GM10266 (cell line): ENCODE results near the gene ZNF14.
"Not testable (repeated sequence)": the region's sequence is repeated elsewhere in the genome, so short reads cannot be mapped to it uniquely, and the experiment has no call there.

ENCODE experiments used
- DNase-seq: peaks from one replicate; pipeline ENCODE4 v3.0.0; 2012; ENCODE audit errors: extremely low spot score
- TF ChIP-seq, protein P1 (sequence below): IDR thresholded peaks from 2 replicates; pipeline ENCODE4 v1.5.1; 2012; ENCODE audit warnings: mild to moderate bottlenecking, low read depth; ENCODE audit not compliant: control insufficient read depth, insufficient read depth; ENCODE audit errors: missing control alignments

Gene ZNF14

DNA sequence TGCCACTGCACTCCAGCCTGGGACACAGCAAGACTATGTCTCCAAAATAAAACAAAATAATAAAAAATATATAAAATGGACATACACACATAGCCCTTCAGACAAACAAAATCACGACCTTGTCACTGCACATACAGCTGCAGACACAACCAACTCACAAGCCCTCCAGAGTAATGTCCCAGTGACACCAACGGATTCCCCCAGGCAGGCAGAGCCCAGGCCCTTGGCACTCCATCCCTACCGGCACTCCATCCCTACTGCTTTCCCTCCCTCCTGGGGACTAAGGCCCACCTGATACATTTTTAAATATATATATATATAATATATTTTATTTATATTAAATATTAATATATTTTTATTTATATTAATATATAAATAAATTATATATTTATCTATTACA is 45.8 kb downstream of the ZNF14 start:
- DNase-seq = no peak
- TF ChIP-seq, protein P1, sequence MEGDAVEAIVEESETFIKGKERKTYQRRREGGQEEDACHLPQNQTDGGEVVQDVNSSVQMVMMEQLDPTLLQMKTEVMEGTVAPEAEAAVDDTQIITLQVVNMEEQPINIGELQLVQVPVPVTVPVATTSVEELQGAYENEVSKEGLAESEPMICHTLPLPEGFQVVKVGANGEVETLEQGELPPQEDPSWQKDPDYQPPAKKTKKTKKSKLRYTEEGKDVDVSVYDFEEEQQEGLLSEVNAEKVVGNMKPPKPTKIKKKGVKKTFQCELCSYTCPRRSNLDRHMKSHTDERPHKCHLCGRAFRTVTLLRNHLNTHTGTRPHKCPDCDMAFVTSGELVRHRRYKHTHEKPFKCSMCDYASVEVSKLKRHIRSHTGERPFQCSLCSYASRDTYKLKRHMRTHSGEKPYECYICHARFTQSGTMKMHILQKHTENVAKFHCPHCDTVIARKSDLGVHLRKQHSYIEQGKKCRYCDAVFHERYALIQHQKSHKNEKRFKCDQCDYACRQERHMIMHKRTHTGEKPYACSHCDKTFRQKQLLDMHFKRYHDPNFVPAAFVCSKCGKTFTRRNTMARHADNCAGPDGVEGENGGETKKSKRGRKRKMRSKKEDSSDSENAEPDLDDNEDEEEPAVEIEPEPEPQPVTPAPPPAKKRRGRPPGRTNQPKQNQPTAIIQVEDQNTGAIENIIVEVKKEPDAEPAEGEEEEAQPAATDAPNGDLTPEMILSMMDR = no peak

DNA sequence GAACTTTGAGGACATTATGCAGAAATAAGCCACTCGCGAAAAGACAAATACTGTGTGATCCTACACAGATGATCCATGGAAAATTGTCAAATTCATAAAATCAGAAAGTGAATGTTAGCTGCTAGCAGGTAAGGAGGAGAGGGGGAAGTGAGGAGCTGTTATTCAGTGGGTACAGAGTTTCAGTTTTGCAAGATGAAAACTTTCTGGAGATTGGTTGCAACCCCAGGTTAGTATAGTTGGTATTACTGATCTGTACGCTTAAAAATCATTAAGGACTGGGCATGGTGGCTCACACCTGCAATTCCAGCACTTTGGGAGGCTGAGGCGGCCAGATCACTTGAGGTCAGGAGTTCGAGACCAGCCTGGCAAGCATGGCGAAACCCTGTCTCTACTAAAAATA is 46.3 kb downstream of the ZNF14 start:
- TF ChIP-seq, protein P1 = no peak
- DNase-seq = no peak

DNA sequence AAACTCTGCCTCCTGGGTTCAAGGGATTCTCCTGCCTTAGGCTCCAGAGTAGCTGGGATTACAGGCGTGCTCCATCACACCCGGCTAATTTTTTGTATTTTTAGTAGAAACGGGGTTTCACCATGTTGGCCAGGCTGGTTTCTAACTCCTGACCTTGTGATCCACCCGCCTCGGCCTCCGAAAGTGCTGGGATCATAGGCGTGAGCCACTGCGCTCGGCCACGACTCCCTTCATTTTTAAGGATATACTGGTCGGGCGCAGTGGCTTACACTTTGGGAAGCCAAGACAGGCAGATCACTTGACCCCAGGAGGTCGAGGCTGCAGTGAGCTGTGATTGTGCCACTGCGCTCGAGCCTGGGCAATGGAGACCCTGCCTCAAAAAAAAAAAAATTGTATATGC is 46.8 kb downstream of the ZNF14 start:
- not testable (repeated sequence) for DNase-seq

DNA sequence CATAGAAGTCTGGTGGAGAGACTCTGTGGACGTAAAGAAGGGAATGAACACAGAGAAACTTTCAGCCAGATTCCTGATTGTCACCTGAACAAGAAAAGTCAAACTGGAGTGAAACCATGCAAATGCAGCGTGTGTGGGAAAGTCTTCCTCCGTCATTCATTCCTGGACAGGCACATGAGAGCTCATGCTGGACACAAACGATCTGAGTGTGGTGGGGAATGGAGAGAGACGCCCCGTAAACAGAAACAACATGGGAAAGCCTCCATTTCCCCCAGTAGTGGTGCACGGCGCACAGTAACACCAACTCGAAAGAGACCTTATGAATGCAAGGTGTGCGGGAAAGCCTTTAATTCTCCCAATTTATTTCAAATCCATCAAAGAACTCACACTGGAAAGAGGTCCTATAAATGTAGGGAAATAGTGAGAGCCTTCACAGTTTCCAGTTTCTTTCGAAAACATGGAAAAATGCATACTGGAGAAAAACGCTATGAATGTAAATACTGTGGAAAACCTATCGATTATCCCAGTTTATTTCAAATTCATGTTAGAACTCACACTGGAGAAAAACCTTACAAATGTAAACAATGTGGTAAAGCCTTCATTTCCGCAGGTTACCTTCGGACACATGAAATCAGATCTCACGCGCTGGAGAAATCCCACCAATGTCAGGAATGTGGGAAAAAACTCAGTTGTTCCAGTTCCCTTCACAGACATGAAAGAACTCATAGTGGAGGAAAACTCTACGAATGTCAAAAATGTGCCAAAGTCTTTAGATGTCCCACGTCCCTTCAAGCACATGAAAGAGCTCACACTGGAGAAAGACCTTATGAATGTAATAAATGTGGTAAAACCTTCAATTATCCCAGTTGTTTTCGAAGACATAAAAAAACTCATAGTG is 53.5 kb downstream of the ZNF14 start:
- TF ChIP-seq, protein P1 = no peak
- DNase-seq = no peak

GRCh38 chr19:19677579-19677978 is 55.3 kb downstream of the ZNF14 start:
- no peak for DNase-seq
- TF ChIP-seq, protein P1 = no peak

DNA sequence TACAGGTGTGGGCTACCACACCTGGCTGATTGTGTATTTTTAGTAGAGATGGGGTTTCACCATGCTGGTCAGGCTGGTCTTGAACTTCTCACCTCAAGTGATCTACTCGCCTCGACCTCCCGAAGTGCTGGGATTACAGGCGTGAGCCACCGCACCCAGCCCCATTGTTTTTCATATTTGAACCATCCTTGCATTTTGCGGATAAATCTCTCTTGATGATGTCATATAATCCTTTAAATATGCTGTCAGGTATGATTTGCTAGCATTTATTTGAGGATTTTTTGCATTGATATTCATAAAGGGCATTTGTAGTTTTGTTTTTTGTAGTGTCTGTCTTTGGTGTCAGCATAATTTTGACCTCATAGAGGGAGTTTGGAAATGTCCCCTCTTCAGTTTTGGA is 58.6 kb downstream of the ZNF14 start:
- no peak for DNase-seq
- TF ChIP-seq, protein P1 = no peak

GRCh38 chr19:19672816-19673215 is 60.1 kb downstream of the ZNF14 start:
- no peak for DNase-seq

More at GRCh38 chr19:19672816-19673215, 60.1 kb downstream of the ZNF14 start:
- TF ChIP-seq, protein P1 = no peak
